ENCODE results near the gene AKIRIN1.

- TF ChIP-seq, protein P1, sequence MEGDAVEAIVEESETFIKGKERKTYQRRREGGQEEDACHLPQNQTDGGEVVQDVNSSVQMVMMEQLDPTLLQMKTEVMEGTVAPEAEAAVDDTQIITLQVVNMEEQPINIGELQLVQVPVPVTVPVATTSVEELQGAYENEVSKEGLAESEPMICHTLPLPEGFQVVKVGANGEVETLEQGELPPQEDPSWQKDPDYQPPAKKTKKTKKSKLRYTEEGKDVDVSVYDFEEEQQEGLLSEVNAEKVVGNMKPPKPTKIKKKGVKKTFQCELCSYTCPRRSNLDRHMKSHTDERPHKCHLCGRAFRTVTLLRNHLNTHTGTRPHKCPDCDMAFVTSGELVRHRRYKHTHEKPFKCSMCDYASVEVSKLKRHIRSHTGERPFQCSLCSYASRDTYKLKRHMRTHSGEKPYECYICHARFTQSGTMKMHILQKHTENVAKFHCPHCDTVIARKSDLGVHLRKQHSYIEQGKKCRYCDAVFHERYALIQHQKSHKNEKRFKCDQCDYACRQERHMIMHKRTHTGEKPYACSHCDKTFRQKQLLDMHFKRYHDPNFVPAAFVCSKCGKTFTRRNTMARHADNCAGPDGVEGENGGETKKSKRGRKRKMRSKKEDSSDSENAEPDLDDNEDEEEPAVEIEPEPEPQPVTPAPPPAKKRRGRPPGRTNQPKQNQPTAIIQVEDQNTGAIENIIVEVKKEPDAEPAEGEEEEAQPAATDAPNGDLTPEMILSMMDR (IDR thresholded peaks at IDR 0.05; ENCODE audit: low read depth, low read length, poor library complexity, severe bottlenecking): peak; percentile 16
- no peak for TF ChIP-seq EZH2phosphoT487 (IDR thresholded peaks at IDR 0.05; ENCODE audit: borderline replicate concordance, low read length)
These were observed 26.9 kb upstream of the AKIRIN1 start for GRCh38 chr1:38964140-38964548.

All from DOHH2 (cell line).